Measurements from ENCODE around the gene SH3BP1. TPM values are rescaled to one million over a fixed set of nuclear protein-coding genes. Genes with fewer than 3 reads are reported as not detected.

The SH3BP1 gene
- polyA plus RNA-seq, 1 donor: 27.1 TPM

GRCh38 chr22:37616201-37617083 is 23.0 kb upstream of the SH3BP1 start:
- no peak for DNase-seq

GRCh38 chr22:37617431-37617830 is 22.0 kb upstream of the SH3BP1 start:
- no peak for DNase-seq

GRCh38 chr22:37618072-37618656 is 21.3 kb upstream of the SH3BP1 start:
- DNase-seq: no peak

- no peak for DNase-seq
Measured at GRCh38 chr22:37618674-37619073, 20.8 kb upstream of the SH3BP1 start.

- no peak for DNase-seq
Measured at GRCh38 chr22:37619991-37620390, 19.5 kb upstream of the SH3BP1 start.

- DNase-seq: no peak
Measured at GRCh38 chr22:37621352-37621860, 18.1 kb upstream of the SH3BP1 start.

- DNase-seq: peak; percentile 68
Measured at GRCh38 chr22:37623075-37624016, 16.1 kb upstream of the SH3BP1 start.

- no peak for DNase-seq
Measured at GRCh38 chr22:37624017-37624365, 15.5 kb upstream of the SH3BP1 start.

- no peak for DNase-seq
Measured at GRCh38 chr22:37624876-37625275, 14.6 kb upstream of the SH3BP1 start.

- DNase-seq: no peak
Measured at GRCh38 chr22:37625737-37626136, 13.7 kb upstream of the SH3BP1 start.

GRCh38 chr22:37626144-37626543 is 13.3 kb upstream of the SH3BP1 start:
- DNase-seq: no peak

GRCh38 chr22:37626556-37627075 is 12.9 kb upstream of the SH3BP1 start:
- no peak for DNase-seq

- DNase-seq: no peak
Measured at GRCh38 chr22:37627121-37627520, 12.3 kb upstream of the SH3BP1 start.

- DNase-seq: no peak
Measured at GRCh38 chr22:37627545-37627944, 11.9 kb upstream of the SH3BP1 start.

GRCh38 chr22:37628830-37629229 is 10.6 kb upstream of the SH3BP1 start:
- no peak for DNase-seq

GRCh38 chr22:37629928-37630327 is 9.5 kb upstream of the SH3BP1 start:
- DNase-seq: no peak

- DNase-seq: no peak
Measured at GRCh38 chr22:37630839-37631435, 8.5 kb upstream of the SH3BP1 start.

GRCh38 chr22:37631448-37632173 is 7.9 kb upstream of the SH3BP1 start:
- DNase-seq: no peak

- no peak for DNase-seq
Measured at GRCh38 chr22:37632174-37633088, 7.0 kb upstream of the SH3BP1 start.

GRCh38 chr22:37633089-37633624 is 6.3 kb upstream of the SH3BP1 start:
- DNase-seq: no peak
